Measurements from ENCODE around the gene KIFAP3. TPM values are rescaled to one million over a fixed set of nuclear protein-coding genes. Genes with fewer than 3 reads are reported as not detected.

Gene KIFAP3
- total and polyA plus RNA-seq, 2 donors (not counting 1 experiment from before 2014, with no cell fraction given): 3.7 to 14.9 TPM

DNA sequence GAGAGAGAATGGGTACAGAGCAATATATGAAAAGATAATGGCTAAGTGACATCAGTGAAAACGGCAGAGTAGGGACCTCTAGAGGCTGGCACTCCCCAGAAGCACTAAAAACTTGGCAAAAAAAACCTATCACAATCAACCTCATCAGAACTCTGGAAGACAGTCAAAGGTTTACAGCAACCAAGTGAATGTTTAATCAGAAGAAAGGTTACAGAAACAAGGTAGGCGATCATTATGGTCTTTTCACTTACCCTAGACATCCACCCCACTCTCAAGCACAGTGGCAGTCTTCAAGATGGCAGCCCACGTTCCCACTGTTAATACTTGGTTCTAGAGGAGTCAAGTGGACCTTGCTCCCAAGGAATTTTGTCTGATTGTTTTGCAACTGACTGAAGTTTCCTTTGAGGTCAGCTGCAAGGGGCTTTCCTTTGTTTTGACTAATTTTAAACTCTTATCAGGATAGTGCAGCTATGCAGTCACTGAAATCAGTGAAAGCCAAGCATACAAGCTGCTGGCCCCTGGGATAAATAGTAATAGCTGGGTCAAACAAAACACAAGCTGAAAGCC, 7.2 kb downstream of the KIFAP3 start:
- intact Hi-C loops (cut with micrococcal nuclease): no loop called here
- H3K27me3 ChIP-seq (replicated peaks in 1 of 4; ENCODE audit: control extremely low read depth in 1 of 4, control insufficient read depth in 3 of 4, insufficient read depth in 4 of 4, low read length in 3 of 4): no peaks in the 10 kb centered on the region
- no peak overlapping the region for H3K4me2 ChIP-seq (replicated peaks; ENCODE audit: low read depth, low read length, poor library complexity, severe bottlenecking)
- H2AFZ ChIP-seq (ENCODE audit: insufficient read depth, low read depth, low read length, poor library complexity, severe bottlenecking): no peak overlapping the region
- CTCF ChIA-PET: no interaction called here
- TF ChIP-seq, protein P1, sequence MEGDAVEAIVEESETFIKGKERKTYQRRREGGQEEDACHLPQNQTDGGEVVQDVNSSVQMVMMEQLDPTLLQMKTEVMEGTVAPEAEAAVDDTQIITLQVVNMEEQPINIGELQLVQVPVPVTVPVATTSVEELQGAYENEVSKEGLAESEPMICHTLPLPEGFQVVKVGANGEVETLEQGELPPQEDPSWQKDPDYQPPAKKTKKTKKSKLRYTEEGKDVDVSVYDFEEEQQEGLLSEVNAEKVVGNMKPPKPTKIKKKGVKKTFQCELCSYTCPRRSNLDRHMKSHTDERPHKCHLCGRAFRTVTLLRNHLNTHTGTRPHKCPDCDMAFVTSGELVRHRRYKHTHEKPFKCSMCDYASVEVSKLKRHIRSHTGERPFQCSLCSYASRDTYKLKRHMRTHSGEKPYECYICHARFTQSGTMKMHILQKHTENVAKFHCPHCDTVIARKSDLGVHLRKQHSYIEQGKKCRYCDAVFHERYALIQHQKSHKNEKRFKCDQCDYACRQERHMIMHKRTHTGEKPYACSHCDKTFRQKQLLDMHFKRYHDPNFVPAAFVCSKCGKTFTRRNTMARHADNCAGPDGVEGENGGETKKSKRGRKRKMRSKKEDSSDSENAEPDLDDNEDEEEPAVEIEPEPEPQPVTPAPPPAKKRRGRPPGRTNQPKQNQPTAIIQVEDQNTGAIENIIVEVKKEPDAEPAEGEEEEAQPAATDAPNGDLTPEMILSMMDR (IDR thresholded peaks at IDR 0.05): no peak
- no peak for TF ChIP-seq EZH2 (IDR thresholded peaks at IDR 0.05; ENCODE audit: borderline replicate concordance, insufficient read depth, low read depth, low read length, poor library complexity, severe bottlenecking)
- Mint-ChIP-seq H3K9me3 (ENCODE audit: insufficient read depth) (peaks cover 7% of the 10 kb centered on the region), H3K4me1 (peaks cover 43% of the 10 kb centered on the region), H3K4me3 (no peak overlapping the region), H3K27ac (no peak overlapping the region), H3K27me3 (no peaks in the 10 kb centered on the region)
- POLR2A ChIA-PET: no interaction called here
- H3K4me1 ChIP-seq (ENCODE audit: control insufficient read depth in 2 of 2, insufficient read depth in 2 of 2, low read length in 2 of 2): peaks cover 5 to 11% of the 10 kb centered on the region in 2 donors
- peaks cover 0 to 3% (median 2%) of the 10 kb centered on the region in 3 donors for H3K9me3 ChIP-seq (ENCODE audit: control extremely low read depth in 1 of 3, control insufficient read depth in 2 of 3, insufficient read depth in 1 of 3, low read length in 2 of 3)
- H3K27ac ChIP-seq (ENCODE audit: low read length in 2 of 2): no peak overlapping the region
- no peaks in the 10 kb centered on the region for H4K20me1 ChIP-seq (ENCODE audit: control insufficient read depth, insufficient read depth, low read length, poor library complexity, severe bottlenecking)
- no peak overlapping the region for H3K4me3 ChIP-seq (ENCODE audit: control extremely low read depth in 1 of 5, extremely low read depth in 1 of 5, insufficient read depth in 1 of 5, low read depth in 2 of 5, low read length in 4 of 5)
- H3K36me3 ChIP-seq (replicated peaks in 1 of 2; ENCODE audit: control extremely low read depth in 1 of 2, control insufficient read depth in 1 of 2, extremely low read depth in 1 of 2, insufficient read depth in 2 of 2, low read length in 1 of 2): no peaks in the 10 kb centered on the region
- H3K9ac ChIP-seq (ENCODE audit: low read length): no peak overlapping the region
- 94% methylated on average over 2 of the region's 3 CpGs for WGBS (ENCODE audit: insufficient coverage)
- DNase-seq (no peak), ATAC-seq (ENCODE audit: low read depth) (no peak)
- H3K79me2 ChIP-seq (ENCODE audit: control insufficient read depth, insufficient read depth, low read length): peaks cover 34% of the 10 kb centered on the region

DNA sequence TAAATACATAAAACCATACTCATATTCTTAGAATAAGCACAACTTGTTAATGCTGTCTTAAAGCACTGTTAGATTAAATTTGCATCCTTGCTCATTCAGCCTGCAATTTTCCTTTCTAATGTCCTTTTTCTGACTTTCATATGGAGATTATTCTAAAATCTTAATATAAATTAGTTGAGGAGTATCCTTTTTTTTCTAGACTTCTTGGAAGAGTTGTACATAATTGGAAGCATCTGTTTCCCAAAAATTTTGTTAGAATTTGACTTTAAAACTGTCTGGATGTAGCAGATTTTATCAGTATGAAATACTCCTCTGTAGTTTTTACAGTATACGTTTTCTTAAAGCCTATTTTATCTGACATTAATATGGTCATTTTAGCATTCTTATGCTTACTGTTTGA, 9.7 kb downstream of the KIFAP3 start:
- DNase-seq (no peak), ATAC-seq (ENCODE audit: low read depth) (no peak)
- H3K9me3 ChIP-seq (ENCODE audit: control extremely low read depth in 1 of 3, control insufficient read depth in 2 of 3, insufficient read depth in 1 of 3, low read length in 2 of 3): no peaks in the 10 kb centered on the region
- H4K20me1 ChIP-seq (ENCODE audit: control insufficient read depth, insufficient read depth, low read length, poor library complexity, severe bottlenecking): no peaks in the 10 kb centered on the region
- no peaks in the 10 kb centered on the region for H3K27me3 Mint-ChIP-seq
- H2AFZ ChIP-seq (ENCODE audit: insufficient read depth, low read depth, low read length, poor library complexity, severe bottlenecking): no peak overlapping the region
- no peak overlapping the region for H3K27ac ChIP-seq (ENCODE audit: low read length in 2 of 2)
- H3K27ac Mint-ChIP-seq: no peak overlapping the region
- no peak overlapping the region for H3K4me3 Mint-ChIP-seq
- WGBS (ENCODE audit: insufficient coverage): no CpG with 5 or more reads among the region's 1 CpG
- TF ChIP-seq, protein P1 (IDR thresholded peaks at IDR 0.05): no peak
- TF ChIP-seq EZH2 (IDR thresholded peaks at IDR 0.05; ENCODE audit: borderline replicate concordance, insufficient read depth, low read depth, low read length, poor library complexity, severe bottlenecking): no peak
- no peak overlapping the region for H3K9ac ChIP-seq (ENCODE audit: low read length)
- H3K4me1 Mint-ChIP-seq: peaks cover 32% of the 10 kb centered on the region
- H3K4me3 ChIP-seq (ENCODE audit: control extremely low read depth in 1 of 5, extremely low read depth in 1 of 5, insufficient read depth in 1 of 5, low read depth in 2 of 5, low read length in 4 of 5): no peak overlapping the region
- CTCF ChIA-PET: no interaction called here
- no peaks in the 10 kb centered on the region for H3K9me3 Mint-ChIP-seq (ENCODE audit: insufficient read depth)
- no peak overlapping the region for H3K4me2 ChIP-seq (replicated peaks; ENCODE audit: low read depth, low read length, poor library complexity, severe bottlenecking)
- intact Hi-C loops (cut with micrococcal nuclease): no loop called here
- H3K36me3 ChIP-seq (replicated peaks in 1 of 2; ENCODE audit: control extremely low read depth in 1 of 2, control insufficient read depth in 1 of 2, extremely low read depth in 1 of 2, insufficient read depth in 2 of 2, low read length in 1 of 2): no peaks in the 10 kb centered on the region
- peaks cover 0 to 6% of the 10 kb centered on the region in 2 donors for H3K4me1 ChIP-seq (ENCODE audit: control insufficient read depth in 2 of 2, insufficient read depth in 2 of 2, low read length in 2 of 2)
- peaks cover 28% of the 10 kb centered on the region for H3K79me2 ChIP-seq (ENCODE audit: control insufficient read depth, insufficient read depth, low read length)
- no peaks in the 10 kb centered on the region for H3K27me3 ChIP-seq (replicated peaks in 1 of 4; ENCODE audit: control extremely low read depth in 1 of 4, control insufficient read depth in 3 of 4, insufficient read depth in 4 of 4, low read length in 3 of 4)
- POLR2A ChIA-PET: no interaction called here
